Astrocyte of the cerebellum (primary cell): Measurements from ENCODE around the gene TMEM187.
A peak's percentile ranks its signal among the peaks of the same experiment; 100 is the strongest.

Source experiments
- DNase-seq: peaks from one replicate; pipeline ENCODE4 v3.0.0-alpha.2; 2011; ENCODE audit warnings: low read depth
- H3K4me3 ChIP-seq: 2 replicates; pipeline ENCODE4 v1.5.1; 2011; ENCODE audit warnings: mild to moderate bottlenecking, low read depth, low read length, moderate library complexity
- CTCF ChIP-seq: IDR thresholded peaks from 2 replicates; pipeline ENCODE4 v1.5.1; 2012; ENCODE audit warnings: low read length, low read depth, moderate library complexity, mild to moderate bottlenecking; ENCODE audit errors: missing control alignments
- in situ Hi-C: cut with HindIII; loops from 2 replicates; pipeline ENCODE4 v1.10.0; 2017; ENCODE audit warnings: low sequenced_read_pairs

Gene TMEM187

GRCh38 chrX:153934762-153935325 is 37.7 kb upstream of the TMEM187 start, which contains the start of gene NAA10:
Gene NAA10 (minus strand): TSS chrX:153935037. CDS start chrX:153934904, 133 bp downstream.
- no peak for TF ChIP-seq CTCF
- in situ Hi-C loops: no loop called here
- DNase-seq: peak; percentile 27
- H3K4me3 ChIP-seq: peak within 1 kb of the TSS; percentile 64

- DNase-seq: no peak
- in situ Hi-C loops: no loop called here
- no peak for TF ChIP-seq CTCF
- H3K4me3 ChIP-seq: peak overlapping the region; percentile 29
These were observed 37.2 kb upstream of the TMEM187 start for GRCh38 chrX:153935326-153935851.

GRCh38 chrX:153937056-153937455 is 35.5 kb upstream of the TMEM187 start:
- DNase-seq: no peak
- no peak overlapping the region for H3K4me3 ChIP-seq
- in situ Hi-C loops: no loop called here
- no peak for TF ChIP-seq CTCF

GRCh38 chrX:153938226-153938786 is 34.2 kb upstream of the TMEM187 start:
- DNase-seq: no peak
- H3K4me3 ChIP-seq: no peak overlapping the region
- in situ Hi-C loops: no loop called here
- TF ChIP-seq CTCF: no peak

- no peak for TF ChIP-seq CTCF
- in situ Hi-C loops: no loop called here
- DNase-seq: no peak
- no peak overlapping the region for H3K4me3 ChIP-seq
These were observed 33.0 kb upstream of the TMEM187 start for GRCh38 chrX:153939573-153939972.

GRCh38 chrX:153941336-153942252 is 31.0 kb upstream of the TMEM187 start:
- in situ Hi-C loops: no loop called here
- no peak for DNase-seq
- no peak for TF ChIP-seq CTCF
- no peak overlapping the region for H3K4me3 ChIP-seq
